SK-N-SH (cell line): ENCODE measurements around the gene BCL2A1. TPM values are rescaled to one million over a fixed set of nuclear protein-coding genes. Genes with fewer than 3 reads are reported as not detected.
"Not testable (repeated sequence)": the region's sequence is repeated elsewhere in the genome, so short reads cannot be mapped to it uniquely, and the experiment has no call there.

Experiments
- CTCF ChIA-PET: fragments of 300-600, 350-600 bp; formaldehyde crosslinking; extraction: SDS; loops from one replicate; lab custom pipeline; 2021; lab: Yijun Ruan, JAX
- POLR2A ChIA-PET: fragments of 350-600 bp; sonication (Branson Sonifier 250); formaldehyde crosslinking; extraction: SDS; loops from one replicate; lab custom pipeline; 2020; ENCODE audit warnings: antibody characterized with exemption, inconsistent platforms; lab: Yijun Ruan, JAX
- DNase-seq: peaks from one replicate; pipeline ENCODE4 v3.0.0; 2012
- H2AFZ ChIP-seq: fragments of 200-600 bp; sonication (generic); 2 replicates; pipeline ENCODE4 v1.8.1; 2016; ENCODE audit warnings: antibody characterized with exemption, mild to moderate bottlenecking, low read depth
- H3F3A ChIP-seq: fragments of 200-600 bp; sonication (generic); replicated peaks from 2 replicates; pipeline ENCODE3; 2016; ENCODE audit warnings: antibody characterized with exemption, mild to moderate bottlenecking; ENCODE audit not compliant: insufficient read depth
- H3K27ac ChIP-seq, 2 experiments: fragments of 200-500 bp in 1 of 2; fragments of 200-600 bp in 1 of 2; sonication (Bioruptor generic) in 1 of 2; sonication (generic), shearing (Covaris generic) in 1 of 2; 2 replicates each; pipeline versions ENCODE4 v1.5.1 to v1.6.1; 2014 to 2016; ENCODE audit warnings: low read depth in 2 of 2, inconsistent platforms in 1 of 2, low read length in 1 of 2, mild to moderate bottlenecking in 1 of 2, mixed read lengths in 1 of 2
- H3K27me3 ChIP-seq: fragments of 200-600 bp; sonication (generic), shearing (Covaris generic); 2 replicates; pipeline ENCODE4 v1.6.1; 2016; ENCODE audit warnings: mixed run types; ENCODE audit not compliant: insufficient read depth
- H3K36me3 ChIP-seq, 2 experiments: fragments of 200-500 bp in 1 of 2; fragments of 200-600 bp in 1 of 2; sonication (Bioruptor generic) in 1 of 2; sonication (generic) in 1 of 2; replicated peaks in 1 of 2; 2 replicates each; pipeline versions ENCODE3 to v1.5.1; 2014 to 2016; ENCODE audit warnings: low read length in 1 of 2, mild to moderate bottlenecking in 1 of 2; ENCODE audit not compliant: insufficient read depth in 2 of 2, control insufficient read depth in 1 of 2
- H3K4me1 ChIP-seq, 2 experiments: fragments of 200-500 bp in 1 of 2; fragments of 200-600 bp in 1 of 2; sonication (Bioruptor generic) in 1 of 2; sonication (generic), shearing (Covaris generic) in 1 of 2; 2 replicates each; pipeline versions ENCODE4 v1.5.1 to v1.6.1; 2014 to 2016; ENCODE audit warnings: low read depth in 1 of 2, low read length in 1 of 2, mixed run types in 1 of 2; ENCODE audit not compliant: insufficient read depth in 2 of 2, control insufficient read depth in 1 of 2
- H3K4me2 ChIP-seq: fragments of 200-600 bp; sonication (generic), shearing (Covaris generic); 2 replicates; pipeline ENCODE4 v1.6.1; 2017; ENCODE audit warnings: mixed run types
- H3K4me3 ChIP-seq, 2 experiments: fragments of 200-500 bp in 1 of 2; fragments of 200-600 bp in 1 of 2; sonication (Bioruptor generic) in 1 of 2; sonication (generic), shearing (Covaris generic) in 1 of 2; 2 replicates each; pipeline versions ENCODE4 v1.5.1 to v1.8.1; 2014 to 2016; ENCODE audit warnings: low read depth in 2 of 2, inconsistent platforms in 1 of 2, low read length in 1 of 2, mild to moderate bottlenecking in 1 of 2, mixed read lengths in 1 of 2, moderate library complexity in 1 of 2
- H3K79me2 ChIP-seq: fragments of 200-600 bp; sonication (generic); 2 replicates; pipeline ENCODE4 v1.8.1; 2017; ENCODE audit warnings: mild to moderate bottlenecking; ENCODE audit not compliant: insufficient read depth
- H3K9ac ChIP-seq: fragments of 200-600 bp; sonication (generic); 2 replicates; pipeline ENCODE4 v1.6.1; 2017; ENCODE audit warnings: mixed run types
- H3K9me2 ChIP-seq: fragments of 200-600 bp; sonication (generic); 2 replicates; pipeline ENCODE4 v1.6.1; 2017; ENCODE audit warnings: mixed run types
- H3K9me3 ChIP-seq: fragments of 200-600 bp; sonication (generic); 2 replicates; pipeline ENCODE4 v1.6.1; 2017; ENCODE audit warnings: mixed run types, mild to moderate bottlenecking, moderate library complexity
- H4K20me1 ChIP-seq: fragments of 200-600 bp; sonication (generic); 2 replicates; pipeline ENCODE4 v1.6.1; 2017; ENCODE audit warnings: mild to moderate bottlenecking, mixed run types; ENCODE audit not compliant: insufficient read depth
- EP300 ChIP-seq, 2 experiments: IDR thresholded peaks; 2 replicates each; pipeline versions ENCODE4 v1.4.0 to v1.6.1; 2012; ENCODE audit warnings: borderline replicate concordance in 1 of 2, low read depth in 1 of 2, low read length in 1 of 2
- EZH2phosphoT487 ChIP-seq: fragments of 200-600 bp; sonication (generic); IDR thresholded peaks from 2 replicates; pipeline ENCODE4 v1.6.1; 2017; ENCODE audit warnings: low read depth, mixed run types, mild to moderate bottlenecking, antibody characterized with exemption, moderate library complexity, borderline replicate concordance
- FOXJ3 ChIP-seq: sonication (generic); formaldehyde crosslinking; IDR thresholded peaks from 2 replicates; pipeline ENCODE4 v1.5.1; 2020; ENCODE audit warnings: mild to moderate bottlenecking, missing genetic modification reagents
- GABPA ChIP-seq: IDR thresholded peaks from 2 replicates; pipeline ENCODE4 v1.4.0; 2012; ENCODE audit warnings: low read depth, mild to moderate bottlenecking
- IRF3 ChIP-seq: fragments of 150-350 bp; IDR thresholded peaks from 2 replicates; pipeline ENCODE4 v1.6.1; 2016; ENCODE audit warnings: mild to moderate bottlenecking, low read depth, low read length
- NFIC ChIP-seq: IDR thresholded peaks from 2 replicates; pipeline ENCODE4 v1.4.0; 2012; ENCODE audit warnings: borderline replicate concordance
- RAD21 ChIP-seq: IDR thresholded peaks from 2 replicates; pipeline ENCODE4 v1.6.1; 2012; ENCODE audit warnings: mild to moderate bottlenecking, low read length
- SMC3 ChIP-seq: IDR thresholded peaks from 2 replicates; pipeline ENCODE4 v1.6.1; 2012; ENCODE audit warnings: low read depth, low read length, improper control_type of control experiment
- YY1 ChIP-seq: IDR thresholded peaks from 2 replicates; pipeline ENCODE4 v1.4.0; 2012; ENCODE audit warnings: low read depth, mild to moderate bottlenecking
- whole genome bisulfite sequencing: methylation state at CpG from one replicate; pipeline ENCODE4 v1.1.6; 2017; ENCODE audit warnings: low lambda C conversion rate; 5-methylcytosine and 5-hydroxymethylcytosine counted together
- polyA plus RNA-seq, 3 experiments: library from polyadenylated mRNA; depleted of rRNA; stranded (reverse); fragments of >200 nt; gene quantifications; 2 replicates each; pipeline ENCODE4 v1.2.3, GENCODE V29; 2012

BCL2A1 gene
- 0.08 and 0.16 TPM in 2 replicates for polyA plus RNA-seq (2012; rRNA removed)
- 0.05 and 0.06 TPM in 2 replicates for polyA plus RNA-seq (2012; cell fraction: cytosol; rRNA removed)
- 0.11 TPM in 1 of 2 replicates, not detected in the other for polyA plus RNA-seq (2012; cell fraction: nucleus; rRNA removed)

GRCh38 chr15:79970624-79971434 is at the start of gene BCL2A1:
TSS of gene BCL2A1 (minus strand) at chr15:79971196. CDS start at chr15:79971119, 77 bp downstream.
- WGBS = 46% methylated on average over 11 of the region's 11 CpGs
- no peak within 1 kb of the TSS for H3K27ac ChIP-seq
- no peak for TF ChIP-seq EZH2phosphoT487
- no peak for TF ChIP-seq RAD21
- no peak for TF ChIP-seq GABPA
- TF ChIP-seq YY1 = no peak
- no peak for TF ChIP-seq SMC3
- no peak for TF ChIP-seq FOXJ3
- 0 out of 2 replicates have a peak, but pooled peaks have one; percentile 4 for TF ChIP-seq NFIC
- no peaks in the 10 kb centered on the region for H3K27me3 ChIP-seq
- peak within 1 kb of the TSS; percentile 14; the same call in 1 of the 2 replicates for H3K4me2 ChIP-seq
- no peaks in the 10 kb centered on the region for H3K36me3 ChIP-seq
- no peak within 1 kb of the TSS for H3K4me3 ChIP-seq
- no peak within 1 kb of the TSS for H2AFZ ChIP-seq
- no peaks in the 10 kb centered on the region for H3K79me2 ChIP-seq
- H3K9ac ChIP-seq = no peak within 1 kb of the TSS
- CTCF ChIA-PET = no interaction called here
- H3K4me1 ChIP-seq = no peaks in the 10 kb centered on the region
- no peaks in the 10 kb centered on the region for H3F3A ChIP-seq
- H3K9me3 ChIP-seq = no peaks in the 10 kb centered on the region
- no peaks in the 10 kb centered on the region for H4K20me1 ChIP-seq
- H3K9me2 ChIP-seq = no peaks in the 10 kb centered on the region
- POLR2A ChIA-PET = no interaction called here
- DNase-seq = no peak

DNA sequence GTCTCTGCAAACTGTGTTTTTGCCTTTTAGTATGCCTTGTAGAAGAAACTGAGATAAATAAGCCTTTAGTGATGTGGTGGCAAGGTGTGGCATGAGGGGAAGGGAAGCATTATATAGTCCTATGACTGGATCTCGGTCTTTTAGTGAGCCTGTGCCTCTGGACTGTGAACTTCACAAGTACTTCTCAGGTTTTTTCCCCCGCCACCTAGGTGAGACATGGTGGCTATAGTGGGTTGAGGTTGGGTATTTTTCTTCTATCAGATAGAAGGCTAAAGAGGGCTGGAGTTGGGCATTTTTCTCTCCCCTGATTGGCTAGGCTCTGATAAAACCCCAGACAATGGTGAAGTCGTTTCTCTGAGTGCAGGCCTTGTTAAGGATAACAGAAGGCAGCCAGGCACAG is 49.7 kb upstream of the BCL2A1 start:
- Histone ChIP-seq H3K4me3 (no peak overlapping the region), H4K20me1 (no peaks in the 10 kb centered on the region), H3K9me2 (no peaks in the 10 kb centered on the region), H3K4me2 (no peak overlapping the region), H3K4me1 (no peaks in the 10 kb centered on the region), H3K79me2 (no peaks in the 10 kb centered on the region), H3K27me3 (no peaks in the 10 kb centered on the region; the same call in 1 of the 2 replicates), H3K36me3 (no peaks in the 10 kb centered on the region), H3K9me3 (no peaks in the 10 kb centered on the region), H2AFZ (no peak overlapping the region), H3F3A (no peaks in the 10 kb centered on the region), H3K27ac (no peak overlapping the region), H3K9ac (no peak overlapping the region)
- CTCF ChIA-PET = no interaction called here
- no peak for TF ChIP-seq EP300 (IDR thresholded peaks at IDR 0.05; ENCODE audit: borderline replicate concordance in 1 of 2, low read depth in 1 of 2, low read length in 1 of 2)
- no peak for TF ChIP-seq IRF3
- POLR2A ChIA-PET = no interaction called here
- no peak for DNase-seq
- WGBS = 28% methylated on average over 3 of the region's 3 CpGs

DNA sequence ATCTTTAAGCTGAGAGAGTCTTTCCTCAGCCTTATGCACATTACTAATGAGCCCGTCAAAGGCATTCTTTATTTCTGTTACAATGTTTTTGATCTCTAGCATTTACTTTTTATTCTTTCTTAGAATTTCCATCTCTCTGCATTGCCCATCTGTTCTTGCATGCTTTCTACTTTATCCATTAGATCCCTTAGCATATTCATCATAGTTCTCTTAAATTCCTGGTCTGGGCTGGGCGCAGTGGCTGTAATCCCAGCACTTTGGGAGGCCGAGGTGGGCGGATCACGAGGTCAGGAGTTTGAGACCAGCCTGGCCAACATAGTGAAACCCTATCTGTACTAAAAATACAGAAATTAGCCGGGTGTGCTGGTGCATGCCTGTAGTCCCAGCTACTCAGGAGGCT is 49.2 kb upstream of the BCL2A1 start:
- CTCF ChIA-PET, H3K4me1 ChIP-seq, DNase-seq, H3K9me2 ChIP-seq, H3K4me2 ChIP-seq, H3K4me3 ChIP-seq, H4K20me1 ChIP-seq, H3K79me2 ChIP-seq, H3K27ac ChIP-seq, H3K36me3 ChIP-seq, H2AFZ ChIP-seq, H3K9me3 ChIP-seq, H3F3A ChIP-seq, H3K27me3 ChIP-seq, H3K9ac ChIP-seq, POLR2A ChIA-PET: not testable (repeated sequence)
- WGBS = 72% methylated on average over 6 of the region's 6 CpGs
